ENCODE data around the gene NIN.

The NIN gene

GRCh38 chr14:50762931-50763300 lies 68.0 kb downstream of the NIN start:
- DNase-seq (ENCODE audit: low read depth in 2 of 3, low spot score in 2 of 3) = no peak

DNA sequence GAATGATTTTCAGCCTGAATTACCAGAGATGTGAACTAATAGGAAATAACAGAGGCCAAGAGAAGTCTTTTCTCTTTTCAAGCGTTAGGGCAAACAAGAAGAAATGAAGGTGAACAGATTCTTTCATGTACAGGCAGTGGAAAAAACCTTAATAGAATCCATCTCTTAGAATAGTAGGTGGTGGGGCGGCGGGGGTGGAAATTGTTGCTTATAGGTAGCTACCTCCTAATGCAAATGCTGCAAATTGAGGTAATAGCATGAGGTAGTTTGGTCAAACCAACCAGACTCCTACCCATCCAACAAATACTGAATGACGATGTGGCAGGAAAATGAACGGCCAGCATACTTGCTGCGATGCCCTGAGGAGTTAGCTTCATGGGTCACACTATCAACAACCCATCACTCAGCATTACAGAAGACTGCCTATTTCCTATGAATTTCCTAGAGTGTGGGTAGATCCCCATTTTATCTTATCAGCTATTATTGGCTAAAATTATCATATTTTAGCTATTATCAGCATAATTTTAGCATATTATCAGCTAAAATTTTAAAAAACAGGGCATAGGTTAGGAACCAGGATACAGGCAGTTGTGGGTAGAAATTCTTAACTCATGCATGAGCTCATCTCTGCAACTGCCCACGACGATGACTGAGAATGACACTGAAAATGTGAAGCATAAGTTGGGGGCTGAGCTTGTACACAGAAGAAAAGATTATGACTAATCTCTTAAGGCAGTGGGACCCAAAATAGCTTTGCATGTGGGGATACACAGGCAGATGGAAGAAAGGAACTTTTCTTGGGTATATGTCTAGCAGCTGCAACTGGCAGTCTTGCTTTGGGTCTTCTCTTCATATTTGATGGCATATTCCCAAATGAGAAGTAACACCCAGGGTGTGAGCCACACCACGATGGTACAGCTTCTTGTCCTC lies 68.7 kb downstream of the NIN start:
- DNase-seq (ENCODE audit: low read depth in 2 of 3, low spot score in 2 of 3) = peak in 2 of 3 experiments; percentile 13 to 24

DNA sequence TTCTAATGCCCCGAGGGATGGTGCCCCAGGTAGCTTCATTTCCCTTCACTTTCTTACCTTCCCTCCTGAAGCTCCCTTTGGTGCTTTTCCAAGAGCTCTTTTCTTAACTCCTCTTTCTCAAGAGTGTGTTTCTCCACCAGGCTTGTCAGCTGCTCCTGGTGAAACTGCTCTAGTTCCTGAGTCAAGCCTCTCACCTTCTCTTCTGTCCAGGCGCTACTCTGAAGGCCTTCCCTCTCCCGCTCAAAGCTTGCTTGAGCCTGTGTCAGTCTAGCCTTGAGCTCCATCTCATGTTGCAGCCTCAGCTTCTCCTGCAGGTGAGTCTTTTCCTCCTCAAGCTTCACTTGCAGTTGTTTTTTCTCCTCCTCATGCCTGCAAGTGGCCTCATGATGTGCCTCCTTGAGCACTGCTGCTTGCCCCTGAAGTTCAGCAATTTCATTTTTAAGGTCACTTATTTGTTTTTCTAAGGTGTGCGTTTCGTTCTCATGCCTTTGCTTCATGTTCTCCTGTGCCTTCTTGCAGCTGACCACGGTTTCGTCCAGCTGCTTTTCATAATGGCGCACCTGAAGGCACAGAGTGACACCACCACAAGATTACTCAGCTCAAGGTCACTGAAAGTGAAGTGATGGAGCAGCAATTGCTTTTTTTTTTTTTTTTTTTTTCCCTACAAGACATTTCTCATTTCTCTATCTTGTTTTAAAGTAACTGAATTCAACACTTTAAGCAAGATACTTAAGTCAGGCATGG lies 71.0 kb downstream of the NIN start:
- DNase-seq (ENCODE audit: low read depth in 2 of 3, low spot score in 2 of 3) = no peak

DNA sequence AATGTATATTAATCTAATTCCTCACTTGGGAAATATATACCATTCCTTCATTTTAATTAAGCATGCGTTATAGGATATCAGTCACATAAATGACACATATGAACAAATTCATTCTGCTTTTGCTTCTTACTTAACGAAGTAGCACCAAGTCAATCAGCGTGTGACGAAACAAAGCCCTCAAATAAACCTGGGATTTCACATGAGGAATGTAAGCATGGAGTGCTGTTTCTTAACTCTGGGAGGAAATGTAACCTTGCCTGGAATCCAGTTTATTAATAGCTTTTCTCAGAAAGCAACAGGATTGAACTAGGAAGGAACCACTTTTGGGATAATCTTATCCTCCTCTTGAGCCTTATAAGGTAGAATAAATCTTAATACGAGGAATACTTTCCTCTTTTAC lies 72.0 kb downstream of the NIN start:
- no peak for DNase-seq (ENCODE audit: low read depth in 2 of 3, low spot score in 2 of 3)

DNA sequence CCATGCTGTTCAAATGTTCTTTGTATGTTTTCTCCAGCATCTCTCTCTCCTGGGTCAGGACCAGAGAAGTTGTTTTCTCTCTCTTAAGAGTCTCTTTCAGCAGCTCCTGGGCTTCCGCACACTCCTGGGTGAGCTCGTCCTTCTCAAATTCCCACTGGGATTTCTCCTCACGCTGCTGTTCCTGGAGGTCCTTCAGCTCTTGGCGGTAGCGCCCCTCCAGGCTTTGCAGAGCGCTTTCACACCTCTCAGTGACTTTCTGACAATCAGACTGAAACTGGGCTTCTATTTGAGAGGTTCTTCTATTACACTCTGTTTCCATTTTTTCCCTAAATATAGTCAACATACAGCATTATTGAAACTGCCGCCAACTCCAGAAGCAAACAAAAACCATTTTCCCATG lies 72.7 kb downstream of the NIN start:
- no peak for DNase-seq (ENCODE audit: low read depth in 2 of 3, low spot score in 2 of 3)

DNA sequence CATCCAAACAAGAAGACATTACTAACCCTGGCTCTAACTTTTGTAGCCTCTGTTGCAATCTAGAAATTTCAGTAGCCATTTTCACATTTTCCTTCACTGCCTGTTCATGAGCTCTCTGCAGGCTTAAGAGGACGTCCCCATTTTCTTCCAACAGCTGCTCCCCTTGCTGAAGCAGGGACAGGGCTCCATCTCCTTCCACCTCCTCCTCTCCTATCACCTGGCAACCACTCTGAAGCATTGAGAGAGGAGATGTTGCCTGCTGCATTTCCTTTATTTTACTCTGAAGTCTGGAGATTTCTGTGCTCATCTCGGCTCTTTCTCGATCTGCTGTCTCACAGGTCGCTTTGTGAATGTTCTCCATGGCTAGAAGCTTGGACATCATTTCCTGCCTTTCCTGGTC lies 73.3 kb downstream of the NIN start:
- no peak for DNase-seq (ENCODE audit: low read depth in 2 of 3, low spot score in 2 of 3)

- DNase-seq (ENCODE audit: low read depth in 2 of 3, low spot score in 2 of 3) = no peak
These were observed 74.7 kb downstream of the NIN start for GRCh38 chr14:50756300-50756699.

DNA sequence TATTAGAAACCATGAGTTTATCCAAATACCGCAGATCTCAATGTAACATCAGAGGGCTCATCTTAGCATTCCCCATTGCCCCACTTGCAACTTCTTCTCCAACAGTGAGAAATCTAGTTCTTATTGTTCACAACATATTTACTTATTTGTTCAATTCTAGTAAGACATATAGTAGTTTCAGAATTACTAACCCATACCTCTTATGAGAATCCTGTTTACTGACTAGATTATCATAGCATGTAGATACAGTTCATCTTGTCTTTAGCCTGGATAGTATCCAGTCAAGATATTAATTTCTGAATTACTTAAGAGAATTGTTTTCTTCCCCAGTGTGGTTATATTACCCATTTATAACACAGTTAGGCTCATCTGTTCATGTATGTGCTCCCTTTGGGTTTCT lies 80.6 kb downstream of the NIN start:
- DNase-seq (ENCODE audit: low read depth in 2 of 3, low spot score in 2 of 3) = no peak

- no peak for DNase-seq (ENCODE audit: low read depth in 2 of 3, low spot score in 2 of 3)
These were observed 85.4 kb downstream of the NIN start for GRCh38 chr14:50745401-50746058.

DNA sequence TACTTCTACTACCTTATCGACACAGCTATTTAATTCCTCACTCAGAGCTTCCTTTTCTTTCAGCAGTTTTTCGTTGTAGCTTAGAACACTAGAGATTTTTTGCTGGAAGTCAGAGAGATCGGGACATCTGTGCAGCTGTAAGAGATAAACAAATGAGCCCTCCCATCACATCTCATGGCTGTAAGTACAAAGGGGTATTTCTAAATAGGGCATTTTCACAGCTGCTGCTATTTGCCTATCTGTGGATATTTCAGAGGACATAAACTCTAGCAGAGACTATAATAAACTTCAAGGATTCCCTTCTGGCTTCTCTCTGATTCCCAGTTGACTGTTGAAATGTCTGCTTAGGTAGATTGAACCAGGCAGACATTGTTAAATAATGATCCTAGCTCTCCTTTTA lies 86.7 kb downstream of the NIN start:
- DNase-seq (ENCODE audit: low read depth in 2 of 3, low spot score in 2 of 3) = no peak

GRCh38 chr14:50741567-50741966 lies 89.4 kb downstream of the NIN start:
- DNase-seq (ENCODE audit: low read depth in 2 of 3, low spot score in 2 of 3) = no peak

- DNase-seq (ENCODE audit: low read depth in 2 of 3, low spot score in 2 of 3) = no peak
These were observed 90.1 kb downstream of the NIN start for GRCh38 chr14:50740856-50741255.

GRCh38 chr14:50739186-50739585 lies 91.8 kb downstream of the NIN start:
- no peak for DNase-seq (ENCODE audit: low read depth in 2 of 3, low spot score in 2 of 3)

- DNase-seq (ENCODE audit: low read depth in 2 of 3, low spot score in 2 of 3) = peak in 2 of 3 experiments; percentile 10 to 33
These were observed 94.0 kb downstream of the NIN start for GRCh38 chr14:50736932-50737419.

DNA sequence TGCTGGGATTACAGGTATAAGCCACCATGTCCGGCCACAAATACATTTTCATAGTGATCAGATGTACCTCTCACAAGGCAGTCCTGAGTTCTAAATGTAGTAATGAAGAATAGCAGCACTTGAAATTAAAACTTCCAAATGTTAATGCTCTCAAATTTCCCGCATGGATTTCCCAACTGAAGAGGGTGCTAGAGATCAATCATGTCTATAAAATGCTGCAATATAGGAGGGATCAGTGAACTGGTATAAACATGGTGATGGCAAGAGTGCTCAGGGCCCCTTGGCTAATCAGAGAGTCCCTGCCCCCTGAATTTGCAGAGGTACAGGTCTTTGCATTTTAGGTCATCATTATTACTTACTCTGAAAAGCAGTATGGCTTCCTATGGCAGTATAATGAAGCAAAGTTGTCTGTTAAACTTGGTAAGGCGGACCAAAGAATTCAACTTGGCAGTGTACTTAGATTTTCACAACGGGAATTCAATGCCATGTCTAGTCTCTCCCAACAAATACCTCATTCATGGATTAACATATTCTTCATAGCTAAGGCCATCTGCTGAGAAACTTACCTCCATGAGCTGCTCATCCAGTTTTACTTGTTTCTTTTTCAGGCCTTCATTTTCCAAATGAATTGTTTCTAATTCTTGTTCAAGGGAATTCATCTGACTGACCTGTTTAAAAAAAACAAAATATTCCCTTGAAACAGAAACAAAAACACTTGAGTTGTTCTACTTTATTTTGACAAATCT lies 95.8 kb downstream of the NIN start:
- DNase-seq (ENCODE audit: low read depth in 2 of 3, low spot score in 2 of 3) = no peak

DNA sequence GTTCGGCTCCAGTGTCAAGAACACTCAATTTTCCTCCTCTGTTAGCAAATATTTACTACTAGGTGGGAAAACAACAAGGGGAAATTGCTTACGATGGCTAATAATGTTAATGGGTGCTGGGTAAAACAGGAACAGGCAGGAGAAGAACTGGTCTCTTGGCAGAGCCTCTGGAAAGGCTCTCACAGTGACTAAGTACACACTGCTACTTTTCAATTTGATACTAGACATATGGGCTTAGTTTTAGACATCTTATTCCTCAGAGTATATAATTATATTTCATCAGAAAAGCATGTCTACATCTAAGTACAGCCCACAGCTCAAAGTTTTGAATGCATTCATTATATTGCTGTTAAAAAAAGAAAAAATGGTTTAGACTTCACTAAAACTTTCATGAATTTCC lies 97.5 kb downstream of the NIN start:
- DNase-seq (ENCODE audit: low read depth in 2 of 3, low spot score in 2 of 3) = no peak

DNA sequence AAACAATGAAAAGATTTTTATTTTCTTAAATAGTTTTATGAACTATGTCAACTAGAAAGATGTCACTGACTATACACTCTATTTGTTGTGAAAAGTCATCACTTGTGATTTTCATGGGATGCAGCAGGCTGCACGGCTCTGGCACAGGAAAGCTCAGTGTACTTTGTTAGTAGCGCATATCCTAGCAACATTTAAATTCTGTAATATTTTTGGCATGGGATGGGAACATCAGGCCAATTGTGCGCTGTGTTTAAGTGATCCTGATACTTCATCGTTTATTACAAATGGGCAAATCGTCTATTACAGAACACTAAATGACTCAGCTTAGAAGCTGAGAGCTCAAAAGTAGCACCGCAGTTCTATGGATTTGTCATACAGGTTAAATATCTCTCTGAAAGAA lies 102.1 kb downstream of the NIN start:
- no peak for DNase-seq (ENCODE audit: low read depth in 2 of 3, low spot score in 2 of 3)

GRCh38 chr14:50726372-50727107 lies 104.4 kb downstream of the NIN start:
- no peak for DNase-seq (ENCODE audit: low read depth in 2 of 3, low spot score in 2 of 3)

GRCh38 chr14:50725761-50726160 lies 105.2 kb downstream of the NIN start:
- no peak for DNase-seq (ENCODE audit: low read depth in 2 of 3, low spot score in 2 of 3)
